WTC11 (cell line): ENCODE results near the gene MEGF6. TPM values are rescaled to one million over a fixed set of nuclear protein-coding genes. Genes with fewer than 3 reads are reported as not detected.

Experiments used
- ATAC-seq: fragments of 200-7000 bp; cut with Tn5 transposase; 2 replicates; pipeline ENCODE4 v1.10.0; 2021; ENCODE audit warnings: mild to moderate bottlenecking, moderate library complexity
- CTCF ChIA-PET: fragments of 300-600 bp; sonication (Branson Sonifier 250); formaldehyde crosslinking; loops from one replicate; lab custom pipeline; 2021; ENCODE audit warnings: antibody characterized with exemption; lab: Charles Lee
- POLR2A ChIA-PET: fragments of 350-600 bp; sonication (Branson Sonifier 250); formaldehyde crosslinking; loops from one replicate; lab custom pipeline; 2021; ENCODE audit warnings: antibody characterized with exemption; lab: Charles Lee
- DNase-seq: peaks from one replicate; pipeline ENCODE4 v3.0.0; 2021; ENCODE audit warnings: low spot score
- H3K27ac Mint-ChIP-seq: 2 replicates; pipeline ENCODE4 v1.8.0; 2021; ENCODE audit warnings: mixed read lengths
- H3K27me3 Mint-ChIP-seq: 2 replicates; pipeline ENCODE4 v1.8.0; 2021; ENCODE audit warnings: low read depth, mild to moderate bottlenecking, moderate library complexity, mixed read lengths
- H3K36me3 Mint-ChIP-seq: 2 replicates; pipeline ENCODE4 v1.8.0; 2021; ENCODE audit warnings: mixed read lengths
- H3K4me1 Mint-ChIP-seq: 2 replicates; pipeline ENCODE4 v1.8.0; 2022; ENCODE audit warnings: mixed read lengths
- H3K4me3 Mint-ChIP-seq: 2 replicates; pipeline ENCODE4 v1.8.0; 2021; ENCODE audit warnings: mild to moderate bottlenecking, moderate library complexity, mixed read lengths
- H3K9me3 Mint-ChIP-seq: 2 replicates; pipeline ENCODE4 v1.8.0; 2021; ENCODE audit warnings: mixed read lengths
- CREB1 ChIP-seq: sonication (generic); formaldehyde crosslinking; IDR thresholded peaks from 2 replicates; pipeline ENCODE4 v1.8.0; 2023; ENCODE audit warnings: mild to moderate bottlenecking, missing genetic modification reagents
- FOXK1 ChIP-seq: sonication (generic); formaldehyde crosslinking; IDR thresholded peaks from 2 replicates; pipeline ENCODE4 v1.8.0; 2022; ENCODE audit warnings: mild to moderate bottlenecking, moderate library complexity, missing genetic modification reagents
- JAZF1 ChIP-seq: fragments of 250-450 bp; sonication (Bioruptor Pico); IDR thresholded peaks from 2 replicates; pipeline ENCODE4 v1.9.0; 2021; ENCODE audit warnings: moderate library complexity, mild to moderate bottlenecking, inconsistent platforms
- MYBL2 ChIP-seq: sonication (generic); formaldehyde crosslinking; IDR thresholded peaks from 2 replicates; pipeline ENCODE4 v1.8.1; 2023; ENCODE audit warnings: mild to moderate bottlenecking, moderate library complexity, missing genetic modification reagents
- NFE2L1 ChIP-seq: sonication (generic); formaldehyde crosslinking; IDR thresholded peaks from 2 replicates; pipeline ENCODE4 v1.8.1; 2023; ENCODE audit warnings: missing genetic modification reagents
- NFYB ChIP-seq: sonication (generic); formaldehyde crosslinking; conservative IDR thresholded peaks from 2 replicates; pipeline ENCODE4 v1.8.0; 2022; ENCODE audit warnings: low read depth, missing genetic modification reagents
- RORB ChIP-seq: fragments of 250-450 bp; sonication (Bioruptor Pico); IDR thresholded peaks from 2 replicates; pipeline ENCODE4 v1.9.0; 2021; ENCODE audit warnings: mild to moderate bottlenecking
- USF1 ChIP-seq: sonication (generic); formaldehyde crosslinking; IDR thresholded peaks from 2 replicates; pipeline ENCODE4 v1.8.0; 2022; ENCODE audit warnings: mild to moderate bottlenecking, missing genetic modification reagents
- ZNF281 ChIP-seq: sonication (generic); formaldehyde crosslinking; IDR thresholded peaks from 2 replicates; pipeline ENCODE4 v1.8.0; 2023; ENCODE audit warnings: mild to moderate bottlenecking, missing genetic modification reagents
- ZSCAN18 ChIP-seq: fragments of 250-450 bp; sonication (Bioruptor Pico); IDR thresholded peaks from 2 replicates; pipeline ENCODE4 v2.1.2; 2022; ENCODE audit warnings: mild to moderate bottlenecking, moderate library complexity
- total RNA-seq: library from RNA; stranded (reverse); gene quantifications from 3 replicates; pipeline ENCODE4 v1.2.3, GENCODE V29; 2021
- TF ChIP-seq, protein P1 (sequence below): sonication (generic); formaldehyde crosslinking; IDR thresholded peaks from 2 replicates; pipeline ENCODE4 v1.8.1; 2023; ENCODE audit warnings: mild to moderate bottlenecking, missing genetic modification reagents
- TF ChIP-seq, protein P2 (sequence below): sonication (generic); formaldehyde crosslinking; conservative IDR thresholded peaks from 2 replicates; pipeline ENCODE4 v1.8.1; 2023; ENCODE audit warnings: mild to moderate bottlenecking, low read depth, missing genetic modification reagents, moderate library complexity
- TF ChIP-seq, protein P3 (sequence below): sonication (generic); formaldehyde crosslinking; IDR thresholded peaks from 2 replicates; pipeline ENCODE4 v1.8.1; 2023; ENCODE audit warnings: mild to moderate bottlenecking, missing genetic modification reagents, borderline replicate concordance
- TF ChIP-seq, protein P4 (sequence below): sonication (generic); formaldehyde crosslinking; IDR thresholded peaks from 2 replicates; pipeline ENCODE4 v1.8.1; 2022; ENCODE audit warnings: mild to moderate bottlenecking, moderate library complexity, missing genetic modification reagents

Gene MEGF6
- total RNA-seq, 1 experiment from 2014 or later, result 24.9 TPM

- Mint-ChIP-seq H3K9me3 (no peaks in the 10 kb centered on the region), H3K4me1 (peaks cover 8% of the 10 kb centered on the region), H3K36me3 (peaks cover 11% of the 10 kb centered on the region; the same call in 1 of the 2 replicates), H3K27me3 (no peaks in the 10 kb centered on the region), H3K27ac (no peak overlapping the region), H3K4me3 (no peak overlapping the region)
- CTCF ChIA-PET, result no interaction called here
- POLR2A ChIA-PET, result no interaction called here
- DNase-seq (no peak), ATAC-seq (no peak)
- no peak for TF ChIP-seq JAZF1
- no peak for TF ChIP-seq ZNF281 (CRISPR knock-in tag)
- TF ChIP-seq, protein P1, sequence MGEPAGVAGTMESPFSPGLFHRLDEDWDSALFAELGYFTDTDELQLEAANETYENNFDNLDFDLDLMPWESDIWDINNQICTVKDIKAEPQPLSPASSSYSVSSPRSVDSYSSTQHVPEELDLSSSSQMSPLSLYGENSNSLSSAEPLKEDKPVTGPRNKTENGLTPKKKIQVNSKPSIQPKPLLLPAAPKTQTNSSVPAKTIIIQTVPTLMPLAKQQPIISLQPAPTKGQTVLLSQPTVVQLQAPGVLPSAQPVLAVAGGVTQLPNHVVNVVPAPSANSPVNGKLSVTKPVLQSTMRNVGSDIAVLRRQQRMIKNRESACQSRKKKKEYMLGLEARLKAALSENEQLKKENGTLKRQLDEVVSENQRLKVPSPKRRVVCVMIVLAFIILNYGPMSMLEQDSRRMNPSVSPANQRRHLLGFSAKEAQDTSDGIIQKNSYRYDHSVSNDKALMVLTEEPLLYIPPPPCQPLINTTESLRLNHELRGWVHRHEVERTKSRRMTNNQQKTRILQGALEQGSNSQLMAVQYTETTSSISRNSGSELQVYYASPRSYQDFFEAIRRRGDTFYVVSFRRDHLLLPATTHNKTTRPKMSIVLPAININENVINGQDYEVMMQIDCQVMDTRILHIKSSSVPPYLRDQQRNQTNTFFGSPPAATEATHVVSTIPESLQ (CRISPR knock-in tag), result no peak
- no peak for TF ChIP-seq CREB1 (CRISPR knock-in tag)
- no peak for TF ChIP-seq NFE2L1 (CRISPR knock-in tag)
- no peak for TF ChIP-seq MYBL2 (CRISPR knock-in tag)
- TF ChIP-seq, protein P2, sequence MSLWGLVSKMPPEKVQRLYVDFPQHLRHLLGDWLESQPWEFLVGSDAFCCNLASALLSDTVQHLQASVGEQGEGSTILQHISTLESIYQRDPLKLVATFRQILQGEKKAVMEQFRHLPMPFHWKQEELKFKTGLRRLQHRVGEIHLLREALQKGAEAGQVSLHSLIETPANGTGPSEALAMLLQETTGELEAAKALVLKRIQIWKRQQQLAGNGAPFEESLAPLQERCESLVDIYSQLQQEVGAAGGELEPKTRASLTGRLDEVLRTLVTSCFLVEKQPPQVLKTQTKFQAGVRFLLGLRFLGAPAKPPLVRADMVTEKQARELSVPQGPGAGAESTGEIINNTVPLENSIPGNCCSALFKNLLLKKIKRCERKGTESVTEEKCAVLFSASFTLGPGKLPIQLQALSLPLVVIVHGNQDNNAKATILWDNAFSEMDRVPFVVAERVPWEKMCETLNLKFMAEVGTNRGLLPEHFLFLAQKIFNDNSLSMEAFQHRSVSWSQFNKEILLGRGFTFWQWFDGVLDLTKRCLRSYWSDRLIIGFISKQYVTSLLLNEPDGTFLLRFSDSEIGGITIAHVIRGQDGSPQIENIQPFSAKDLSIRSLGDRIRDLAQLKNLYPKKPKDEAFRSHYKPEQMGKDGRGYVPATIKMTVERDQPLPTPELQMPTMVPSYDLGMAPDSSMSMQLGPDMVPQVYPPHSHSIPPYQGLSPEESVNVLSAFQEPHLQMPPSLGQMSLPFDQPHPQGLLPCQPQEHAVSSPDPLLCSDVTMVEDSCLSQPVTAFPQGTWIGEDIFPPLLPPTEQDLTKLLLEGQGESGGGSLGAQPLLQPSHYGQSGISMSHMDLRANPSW (CRISPR knock-in tag), result no peak
- TF ChIP-seq NFYB, result no peak
- TF ChIP-seq, protein P3, sequence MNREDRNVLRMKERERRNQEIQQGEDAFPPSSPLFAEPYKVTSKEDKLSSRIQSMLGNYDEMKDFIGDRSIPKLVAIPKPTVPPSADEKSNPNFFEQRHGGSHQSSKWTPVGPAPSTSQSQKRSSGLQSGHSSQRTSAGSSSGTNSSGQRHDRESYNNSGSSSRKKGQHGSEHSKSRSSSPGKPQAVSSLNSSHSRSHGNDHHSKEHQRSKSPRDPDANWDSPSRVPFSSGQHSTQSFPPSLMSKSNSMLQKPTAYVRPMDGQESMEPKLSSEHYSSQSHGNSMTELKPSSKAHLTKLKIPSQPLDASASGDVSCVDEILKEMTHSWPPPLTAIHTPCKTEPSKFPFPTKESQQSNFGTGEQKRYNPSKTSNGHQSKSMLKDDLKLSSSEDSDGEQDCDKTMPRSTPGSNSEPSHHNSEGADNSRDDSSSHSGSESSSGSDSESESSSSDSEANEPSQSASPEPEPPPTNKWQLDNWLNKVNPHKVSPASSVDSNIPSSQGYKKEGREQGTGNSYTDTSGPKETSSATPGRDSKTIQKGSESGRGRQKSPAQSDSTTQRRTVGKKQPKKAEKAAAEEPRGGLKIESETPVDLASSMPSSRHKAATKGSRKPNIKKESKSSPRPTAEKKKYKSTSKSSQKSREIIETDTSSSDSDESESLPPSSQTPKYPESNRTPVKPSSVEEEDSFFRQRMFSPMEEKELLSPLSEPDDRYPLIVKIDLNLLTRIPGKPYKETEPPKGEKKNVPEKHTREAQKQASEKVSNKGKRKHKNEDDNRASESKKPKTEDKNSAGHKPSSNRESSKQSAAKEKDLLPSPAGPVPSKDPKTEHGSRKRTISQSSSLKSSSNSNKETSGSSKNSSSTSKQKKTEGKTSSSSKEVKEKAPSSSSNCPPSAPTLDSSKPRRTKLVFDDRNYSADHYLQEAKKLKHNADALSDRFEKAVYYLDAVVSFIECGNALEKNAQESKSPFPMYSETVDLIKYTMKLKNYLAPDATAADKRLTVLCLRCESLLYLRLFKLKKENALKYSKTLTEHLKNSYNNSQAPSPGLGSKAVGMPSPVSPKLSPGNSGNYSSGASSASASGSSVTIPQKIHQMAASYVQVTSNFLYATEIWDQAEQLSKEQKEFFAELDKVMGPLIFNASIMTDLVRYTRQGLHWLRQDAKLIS (CRISPR knock-in tag), result no peak
- no peak for TF ChIP-seq ZSCAN18 (CRISPR knock-in tag)
- TF ChIP-seq, protein P4, sequence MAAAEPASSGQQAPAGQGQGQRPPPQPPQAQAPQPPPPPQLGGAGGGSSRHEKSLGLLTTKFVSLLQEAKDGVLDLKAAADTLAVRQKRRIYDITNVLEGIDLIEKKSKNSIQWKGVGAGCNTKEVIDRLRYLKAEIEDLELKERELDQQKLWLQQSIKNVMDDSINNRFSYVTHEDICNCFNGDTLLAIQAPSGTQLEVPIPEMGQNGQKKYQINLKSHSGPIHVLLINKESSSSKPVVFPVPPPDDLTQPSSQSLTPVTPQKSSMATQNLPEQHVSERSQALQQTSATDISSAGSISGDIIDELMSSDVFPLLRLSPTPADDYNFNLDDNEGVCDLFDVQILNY, result no peak
- no peak for TF ChIP-seq FOXK1 (CRISPR knock-in tag)
- no peak for TF ChIP-seq USF1
- TF ChIP-seq RORB (CRISPR knock-in tag), result no peak
Measured at GRCh38 chr1:3475839-3476573, 135.3 kb downstream of the MEGF6 start.
